ENCODE data around the gene ATOH8. TPM values are rescaled to one million over a fixed set of nuclear protein-coding genes. Genes with fewer than 3 reads are reported as not detected.
A peak's percentile ranks its signal among the peaks of the same experiment; 100 is the strongest.

The ATOH8 gene
- total and polyA plus RNA-seq, 8 donors = 1.7 to 13.9 (median 3.5) TPM

- H3K27ac ChIP-seq = no peak overlapping the region
- H3K4me3 ChIP-seq = no peak overlapping the region
- TF ChIP-seq, protein P1, sequence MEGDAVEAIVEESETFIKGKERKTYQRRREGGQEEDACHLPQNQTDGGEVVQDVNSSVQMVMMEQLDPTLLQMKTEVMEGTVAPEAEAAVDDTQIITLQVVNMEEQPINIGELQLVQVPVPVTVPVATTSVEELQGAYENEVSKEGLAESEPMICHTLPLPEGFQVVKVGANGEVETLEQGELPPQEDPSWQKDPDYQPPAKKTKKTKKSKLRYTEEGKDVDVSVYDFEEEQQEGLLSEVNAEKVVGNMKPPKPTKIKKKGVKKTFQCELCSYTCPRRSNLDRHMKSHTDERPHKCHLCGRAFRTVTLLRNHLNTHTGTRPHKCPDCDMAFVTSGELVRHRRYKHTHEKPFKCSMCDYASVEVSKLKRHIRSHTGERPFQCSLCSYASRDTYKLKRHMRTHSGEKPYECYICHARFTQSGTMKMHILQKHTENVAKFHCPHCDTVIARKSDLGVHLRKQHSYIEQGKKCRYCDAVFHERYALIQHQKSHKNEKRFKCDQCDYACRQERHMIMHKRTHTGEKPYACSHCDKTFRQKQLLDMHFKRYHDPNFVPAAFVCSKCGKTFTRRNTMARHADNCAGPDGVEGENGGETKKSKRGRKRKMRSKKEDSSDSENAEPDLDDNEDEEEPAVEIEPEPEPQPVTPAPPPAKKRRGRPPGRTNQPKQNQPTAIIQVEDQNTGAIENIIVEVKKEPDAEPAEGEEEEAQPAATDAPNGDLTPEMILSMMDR (IDR thresholded peaks at IDR 0.05) = no peak
- H3K27me3 ChIP-seq = no peaks in the 10 kb centered on the region
- intact Hi-C loops (cut with DNase I) = no loop called here
- H3K4me1 ChIP-seq = peaks cover 8 to 18% (median 13%) of the 10 kb centered on the region in 3 donors
- WGBS, 2 donors = 88 to 89% methylated on average over 9 of the region's 9 CpGs
- ATAC-seq (no peak), FAIRE-seq (no peak), DNase-seq (peak in 1 of 6 donors; percentile 48)
- H3K9me3 ChIP-seq = no peaks in the 10 kb centered on the region
- no peaks in the 10 kb centered on the region for H3K36me3 ChIP-seq
These were observed 22.9 kb downstream of the ATOH8 start for GRCh38 chr2:85776672-85777071.

DNA sequence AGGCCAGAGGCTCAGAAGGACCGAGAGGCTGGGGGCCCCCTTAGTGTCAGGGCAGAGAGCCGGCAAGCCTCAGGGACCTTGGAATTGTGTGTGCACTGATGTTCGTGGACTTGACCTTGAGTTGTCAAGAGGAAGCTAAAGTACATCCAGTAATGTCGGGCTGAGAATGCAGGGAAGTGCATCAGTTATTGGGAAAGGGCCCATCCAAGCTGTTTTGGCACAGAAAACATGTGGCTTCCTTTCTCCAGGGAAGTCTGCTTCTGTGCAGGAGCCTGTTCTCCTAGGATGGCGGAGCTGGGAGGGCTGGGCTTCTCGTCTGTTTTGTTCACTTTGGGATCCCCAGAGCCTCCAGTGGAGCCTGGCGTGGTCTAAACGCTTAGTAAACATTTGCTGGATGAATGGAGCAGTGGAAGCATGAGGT, 23.7 kb downstream of the ATOH8 start:
- Histone ChIP-seq H3K9me3 (no peaks in the 10 kb centered on the region), H3K27me3 (no peaks in the 10 kb centered on the region), H3K27ac (no peak overlapping the region), H3K36me3 (no peaks in the 10 kb centered on the region), H3K4me3 (no peak overlapping the region), H3K4me1 (peaks cover 3 to 12% (median 7%) of the 10 kb centered on the region in 3 donors)
- WGBS, 2 donors = 63 to 70% methylated on average over 8 of the region's 8 CpGs
- TF ChIP-seq, protein P1 (IDR thresholded peaks at IDR 0.05) = no peak
- ATAC-seq (no peak), DNase-seq (no peak), FAIRE-seq (no peak)
- intact Hi-C loops (cut with DNase I) = no loop called here

DNA sequence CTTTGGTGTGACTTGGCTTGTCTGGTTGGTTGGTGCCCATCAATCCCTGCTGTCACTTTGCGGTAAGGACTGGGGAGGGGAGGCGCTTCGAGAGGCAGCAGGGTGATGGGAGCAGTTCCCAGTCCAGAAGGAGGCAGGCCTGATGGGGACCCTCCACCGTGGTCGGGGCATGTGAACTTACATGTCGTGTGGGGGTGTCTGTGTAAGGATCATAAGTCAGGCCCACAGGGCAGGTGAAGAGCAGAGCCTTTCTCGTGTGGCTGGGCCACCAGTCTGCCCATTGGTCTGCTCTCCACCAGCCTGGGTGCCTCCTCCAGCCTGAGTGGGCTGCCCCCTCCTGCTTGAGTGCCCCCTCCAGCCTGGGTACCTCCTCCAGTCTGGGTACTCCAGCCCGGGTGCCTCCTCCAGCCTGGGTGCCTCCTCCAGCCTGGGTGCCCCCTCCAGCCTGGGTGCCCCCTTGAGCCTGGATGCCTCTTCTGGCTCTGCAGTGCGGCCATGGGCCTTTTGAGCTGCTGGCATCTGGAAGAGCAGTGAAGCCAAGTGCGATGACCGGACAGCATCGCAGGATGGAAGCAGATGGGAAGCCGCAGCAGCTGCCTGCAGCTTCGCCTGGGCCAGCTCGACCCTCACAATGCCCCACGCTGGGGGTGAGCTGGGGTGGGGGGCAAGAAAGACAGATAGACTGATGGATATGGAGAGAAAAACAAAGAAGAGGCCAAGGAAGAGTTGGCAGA, 25.0 kb downstream of the ATOH8 start:
- Histone ChIP-seq H3K27ac (no peak overlapping the region), H3K36me3 (no peaks in the 10 kb centered on the region), H3K27me3 (no peaks in the 10 kb centered on the region), H3K4me3 (no peak overlapping the region), H3K9me3 (no peaks in the 10 kb centered on the region), H3K4me1 (peaks cover 0 to 12% (median 0%) of the 10 kb centered on the region in 3 donors)
- ATAC-seq (no peak), FAIRE-seq (no peak), DNase-seq (peak in 1 of 6 donors; percentile 65)
- WGBS, 2 donors = 90 to 93% methylated on average over 16 of the region's 16 CpGs
- TF ChIP-seq, protein P1 (IDR thresholded peaks at IDR 0.05) = no peak
- intact Hi-C loops (cut with DNase I) = no loop called here

DNA sequence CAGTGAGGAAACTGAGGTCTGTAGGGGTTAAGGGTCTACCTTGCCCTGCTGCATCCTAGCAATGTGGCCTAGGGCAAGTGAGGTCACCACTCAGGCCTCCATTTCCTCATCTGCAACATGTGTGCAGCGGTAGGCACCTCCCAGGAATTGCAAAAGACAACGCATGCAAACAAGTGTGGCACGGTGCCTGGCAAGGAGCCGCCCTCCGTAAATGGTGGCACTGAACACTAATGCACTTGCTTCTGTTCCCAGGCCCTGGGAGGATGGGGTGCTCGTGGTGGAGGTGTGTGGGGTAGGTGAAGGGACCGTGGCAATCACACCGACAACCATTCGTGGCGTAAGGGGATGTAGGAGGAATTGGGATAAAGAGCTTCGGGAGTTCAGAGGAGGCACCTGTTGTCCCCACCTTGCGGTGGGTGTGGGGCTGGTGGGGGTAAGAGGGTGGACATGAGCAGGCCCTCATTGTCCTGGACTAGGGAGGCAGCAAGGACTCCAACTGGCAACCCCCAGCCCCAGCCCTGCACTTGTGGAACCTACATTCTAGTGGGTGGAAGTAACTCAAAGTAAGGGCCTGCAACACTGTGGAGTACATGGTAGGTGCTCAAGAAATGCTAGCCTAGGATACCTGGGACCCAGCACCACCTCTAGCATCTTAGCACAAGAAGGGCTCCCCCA, 26.0 kb downstream of the ATOH8 start:
- H3K27me3 ChIP-seq = no peaks in the 10 kb centered on the region
- H3K9me3 ChIP-seq = no peaks in the 10 kb centered on the region
- DNase-seq (peak in 5 of 6 donors; percentile 54 to 77 (median 70)), ATAC-seq (peak; percentile 39 to 82 (median 56)), FAIRE-seq (no peak)
- no peaks in the 10 kb centered on the region for H3K36me3 ChIP-seq
- H3K4me1 ChIP-seq = peaks cover 0 to 12% (median 0%) of the 10 kb centered on the region in 3 donors
- intact Hi-C loops (cut with DNase I) = no loop called here
- TF ChIP-seq, protein P1 (IDR thresholded peaks at IDR 0.05) = no peak
- H3K4me3 ChIP-seq = no peak overlapping the region
- WGBS, 2 donors = 65 to 72% methylated on average over 12 of the region's 12 CpGs
- no peak overlapping the region for H3K27ac ChIP-seq

All from pancreas (tissue), 10 donors.